Upper lobe of left lung (tissue), 4 donors: ENCODE data around the gene SYCE3.

Source experiments
- POLR2A ChIP-seq, 4 donors: fragments of 450-650 bp; IDR thresholded peaks; one replicate each; pipeline ENCODE4 v1.5.1; 2016 to 2017; ENCODE audit warnings: antibody characterized with exemption in 4 of 4, mild to moderate bottlenecking in 2 of 4
- POLR2AphosphoS5 ChIP-seq, 2 donors: sonication (generic); formaldehyde crosslinking; IDR thresholded peaks; one replicate each; pipeline ENCODE4 v1.5.1; 2017; ENCODE audit warnings: antibody characterized with exemption in 2 of 2
- TF ChIP-seq, protein P1 (sequence below), 6 experiments: fragments of 450-650 bp in 4 of 6; fragments of 200-600 bp in 2 of 6; sonication (generic) in 2 of 6; IDR thresholded peaks; one replicate each; pipeline ENCODE4 v1.5.1; 2016 to 2019; ENCODE audit warnings: antibody characterized with exemption in 6 of 6

GRCh38 chr22:50571264-50572175, 8.8 kb upstream of the SYCE3 start:
- TF ChIP-seq, protein P1, sequence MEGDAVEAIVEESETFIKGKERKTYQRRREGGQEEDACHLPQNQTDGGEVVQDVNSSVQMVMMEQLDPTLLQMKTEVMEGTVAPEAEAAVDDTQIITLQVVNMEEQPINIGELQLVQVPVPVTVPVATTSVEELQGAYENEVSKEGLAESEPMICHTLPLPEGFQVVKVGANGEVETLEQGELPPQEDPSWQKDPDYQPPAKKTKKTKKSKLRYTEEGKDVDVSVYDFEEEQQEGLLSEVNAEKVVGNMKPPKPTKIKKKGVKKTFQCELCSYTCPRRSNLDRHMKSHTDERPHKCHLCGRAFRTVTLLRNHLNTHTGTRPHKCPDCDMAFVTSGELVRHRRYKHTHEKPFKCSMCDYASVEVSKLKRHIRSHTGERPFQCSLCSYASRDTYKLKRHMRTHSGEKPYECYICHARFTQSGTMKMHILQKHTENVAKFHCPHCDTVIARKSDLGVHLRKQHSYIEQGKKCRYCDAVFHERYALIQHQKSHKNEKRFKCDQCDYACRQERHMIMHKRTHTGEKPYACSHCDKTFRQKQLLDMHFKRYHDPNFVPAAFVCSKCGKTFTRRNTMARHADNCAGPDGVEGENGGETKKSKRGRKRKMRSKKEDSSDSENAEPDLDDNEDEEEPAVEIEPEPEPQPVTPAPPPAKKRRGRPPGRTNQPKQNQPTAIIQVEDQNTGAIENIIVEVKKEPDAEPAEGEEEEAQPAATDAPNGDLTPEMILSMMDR (IDR thresholded peaks at IDR 0.05): no peak
- TF ChIP-seq POLR2A (IDR thresholded peaks at IDR 0.05) (no peak), POLR2AphosphoS5 (IDR thresholded peaks at IDR 0.05) (no peak)
